ENCODE measurements around the gene SEMA5B.

The SEMA5B gene

GRCh38 chr3:122952520-122952919 lies 75.0 kb downstream of the SEMA5B start:
- CTCF ChIA-PET = interaction anchor here (1.2 kb wide), 1 partner anchor 9 kb away, joined by 3 read pairs; no protein-coding TSS in a partner anchor
- peak; percentile 59 for DNase-seq (ENCODE audit: extremely low spot score)
- POLR2A ChIA-PET = no interaction called here
- no peak for TF ChIP-seq CTCF (IDR thresholded peaks at IDR 0.05; ENCODE audit: control extremely low read depth, extremely low read depth, low read depth, missing control alignments)

GRCh38 chr3:122948408-122948807 lies 79.2 kb downstream of the SEMA5B start:
- no peak for TF ChIP-seq CTCF (IDR thresholded peaks at IDR 0.05; ENCODE audit: control extremely low read depth, extremely low read depth, low read depth, missing control alignments)
- CTCF ChIA-PET = interaction anchor here (0.8 kb wide), 1 partner anchor 81 kb away, joined by 3 read pairs; no protein-coding TSS in a partner anchor
- DNase-seq (ENCODE audit: extremely low spot score) = no peak
- POLR2A ChIA-PET = no interaction called here

GRCh38 chr3:122947738-122948137 lies 79.8 kb downstream of the SEMA5B start:
- TF ChIP-seq CTCF (IDR thresholded peaks at IDR 0.05; ENCODE audit: control extremely low read depth, extremely low read depth, low read depth, missing control alignments) = no peak
- POLR2A ChIA-PET = no interaction called here
- DNase-seq (ENCODE audit: extremely low spot score) = no peak
- CTCF ChIA-PET = no interaction called here

GRCh38 chr3:122947196-122947595 lies 80.4 kb downstream of the SEMA5B start:
- no peak for TF ChIP-seq CTCF (IDR thresholded peaks at IDR 0.05; ENCODE audit: control extremely low read depth, extremely low read depth, low read depth, missing control alignments)
- DNase-seq (ENCODE audit: extremely low spot score) = no peak
- ChIA-PET CTCF (no interaction called here), POLR2A (no interaction called here)

GRCh38 chr3:122946185-122946584 lies 81.4 kb downstream of the SEMA5B start:
- no peak for DNase-seq (ENCODE audit: extremely low spot score)
- TF ChIP-seq CTCF (IDR thresholded peaks at IDR 0.05; ENCODE audit: control extremely low read depth, extremely low read depth, low read depth, missing control alignments) = no peak
- ChIA-PET CTCF (no interaction called here), POLR2A (no interaction called here)

GRCh38 chr3:122945230-122945629 lies 82.3 kb downstream of the SEMA5B start:
- ChIA-PET POLR2A (no interaction called here), CTCF (interaction anchor here (1.1 kb wide), 1 partner anchor 82 kb away, joined by 3 read pairs; the partner anchor contains the start of gene SEMA5B)
- no peak for TF ChIP-seq CTCF (IDR thresholded peaks at IDR 0.05; ENCODE audit: control extremely low read depth, extremely low read depth, low read depth, missing control alignments)

More at GRCh38 chr3:122945230-122945629, 82.3 kb downstream of the SEMA5B start:
- no peak for DNase-seq (ENCODE audit: extremely low spot score)

Measured in GM10248 (cell line).